ENCODE data around the gene SLC48A1.

Gene SLC48A1

GRCh38 chr12:47801904-47802246, 28.8 kb downstream of the SLC48A1 start:
- Histone ChIP-seq H3K36me3 (peaks cover 36% of the 10 kb centered on the region), H3K27ac (peak overlapping the region; percentile 84), H3K27me3 (no peaks in the 10 kb centered on the region), H3K4me1 (ENCODE audit: control insufficient read depth in 1 of 2, insufficient read depth in 1 of 2, low read depth in 1 of 2, low read length in 1 of 2) (peaks cover 45 to 67% of the 10 kb centered on the region in 2 experiments), H3K9me3 (no peaks in the 10 kb centered on the region), H3K4me3 (ENCODE audit: low read depth in 1 of 2, low read length in 1 of 2) (peak overlapping the region; percentile 31 to 47)
- no peak for TF ChIP-seq CTCF (IDR thresholded peaks at IDR 0.05)

GRCh38 chr12:47802312-47802711, 29.3 kb downstream of the SLC48A1 start:
- peaks cover 49 to 71% of the 10 kb centered on the region in 2 experiments for H3K4me1 ChIP-seq (ENCODE audit: control insufficient read depth in 1 of 2, insufficient read depth in 1 of 2, low read depth in 1 of 2, low read length in 1 of 2)
- H3K4me3 ChIP-seq (ENCODE audit: low read depth in 1 of 2, low read length in 1 of 2) = peak overlapping the region; percentile 31 to 47
- peak overlapping the region; percentile 84 for H3K27ac ChIP-seq
- TF ChIP-seq CTCF (IDR thresholded peaks at IDR 0.05) = no peak
- no peaks in the 10 kb centered on the region for H3K27me3 ChIP-seq
- H3K36me3 ChIP-seq = peaks cover 31% of the 10 kb centered on the region
- no peaks in the 10 kb centered on the region for H3K9me3 ChIP-seq

GRCh38 chr12:47803191-47803875, 30.3 kb downstream of the SLC48A1 start:
- peaks cover 59 to 82% of the 10 kb centered on the region in 2 experiments for H3K4me1 ChIP-seq (ENCODE audit: control insufficient read depth in 1 of 2, insufficient read depth in 1 of 2, low read depth in 1 of 2, low read length in 1 of 2)
- no peaks in the 10 kb centered on the region for H3K9me3 ChIP-seq
- H3K36me3 ChIP-seq = peaks cover 21% of the 10 kb centered on the region
- H3K27me3 ChIP-seq = no peaks in the 10 kb centered on the region
- H3K4me3 ChIP-seq (ENCODE audit: low read depth in 1 of 2, low read length in 1 of 2) = peak overlapping the region; percentile 31 to 47
- H3K27ac ChIP-seq = peak overlapping the region; percentile 84
- peak; percentile 4 for TF ChIP-seq CTCF (IDR thresholded peaks at IDR 0.05)

GRCh38 chr12:47804171-47804570, 31.1 kb downstream of the SLC48A1 start:
- Histone ChIP-seq H3K36me3 (peaks cover 13% of the 10 kb centered on the region), H3K4me3 (ENCODE audit: low read depth in 1 of 2, low read length in 1 of 2) (no peak overlapping the region), H3K27me3 (no peaks in the 10 kb centered on the region), H3K4me1 (ENCODE audit: control insufficient read depth in 1 of 2, insufficient read depth in 1 of 2, low read depth in 1 of 2, low read length in 1 of 2) (peaks cover 68 to 90% of the 10 kb centered on the region in 2 experiments), H3K9me3 (no peaks in the 10 kb centered on the region), H3K27ac (no peak overlapping the region)
- no peak for TF ChIP-seq CTCF (IDR thresholded peaks at IDR 0.05)

GRCh38 chr12:47805417-47805816, 32.4 kb downstream of the SLC48A1 start:
- H3K36me3 ChIP-seq = peaks cover 11% of the 10 kb centered on the region
- no peak overlapping the region for H3K4me3 ChIP-seq (ENCODE audit: low read depth in 1 of 2, low read length in 1 of 2)
- no peak overlapping the region for H3K27ac ChIP-seq
- H3K9me3 ChIP-seq = no peaks in the 10 kb centered on the region
- peaks cover 69 to 94% of the 10 kb centered on the region in 2 experiments for H3K4me1 ChIP-seq (ENCODE audit: control insufficient read depth in 1 of 2, insufficient read depth in 1 of 2, low read depth in 1 of 2, low read length in 1 of 2)
- TF ChIP-seq CTCF (IDR thresholded peaks at IDR 0.05) = no peak
- no peaks in the 10 kb centered on the region for H3K27me3 ChIP-seq

All from neutrophil (primary cell).